B cell (primary cell): ENCODE data around the gene CDS2.

Experiments used
- CTCF ChIP-seq: fragments of 200-600 bp; IDR thresholded peaks from one replicate; pipeline ENCODE4 v1.8.0; 2022; ENCODE audit warnings: antibody characterized with exemption, mild to moderate bottlenecking
- EZH2 ChIP-seq: IDR thresholded peaks from 2 replicates; pipeline ENCODE4 v1.6.1; 2012; ENCODE audit warnings: borderline replicate concordance, low read depth, mild to moderate bottlenecking, moderate library complexity, low read length; ENCODE audit not compliant: insufficient read depth, poor library complexity, severe bottlenecking

- TF ChIP-seq CTCF (no peak), EZH2 (no peak)
Measured at GRCh38 chr20:5128886-5129285, 2.1 kb downstream of the CDS2 start.
